Stimulated activated naive CD4-positive, alpha-beta T cell treated with Interleukin-2 at 50 U/mL for 16 hours (primary cell): ENCODE data around the gene GRIK1.

Experiments
- DNase-seq: peaks from one replicate; lab custom pipeline; 2025; lab: John Stamatoyannopoulos, UW

GRIK1 gene

GRCh38 chr21:29529139-29529538 is 410.7 kb downstream of the GRIK1 start:
- DNase-seq = no peak

GRCh38 chr21:29526545-29526944 is 413.3 kb downstream of the GRIK1 start:
- DNase-seq = no peak

GRCh38 chr21:29524055-29524454 is 415.7 kb downstream of the GRIK1 start:
- no peak for DNase-seq

- DNase-seq = no peak
Measured at GRCh38 chr21:29523646-29524045, 416.1 kb downstream of the GRIK1 start.

- DNase-seq = no peak
Measured at GRCh38 chr21:29521872-29522271, 417.9 kb downstream of the GRIK1 start.

- DNase-seq = no peak
Measured at GRCh38 chr21:29520171-29520570, 419.6 kb downstream of the GRIK1 start.

- DNase-seq = no peak
Measured at GRCh38 chr21:29514652-29515247, 425.0 kb downstream of the GRIK1 start.

- no peak for DNase-seq
Measured at GRCh38 chr21:29513535-29513934, 426.3 kb downstream of the GRIK1 start.

GRCh38 chr21:29511096-29511495 is 428.7 kb downstream of the GRIK1 start:
- DNase-seq = no peak

GRCh38 chr21:29509121-29509520 is 430.7 kb downstream of the GRIK1 start:
- no peak for DNase-seq

- DNase-seq = no peak
Measured at GRCh38 chr21:29508301-29508700, 431.5 kb downstream of the GRIK1 start.

GRCh38 chr21:29506947-29507346 is 432.8 kb downstream of the GRIK1 start:
- DNase-seq = no peak

- DNase-seq = no peak
Measured at GRCh38 chr21:29506214-29506613, 433.6 kb downstream of the GRIK1 start.

- no peak for DNase-seq
Measured at GRCh38 chr21:29504751-29505321, 435.0 kb downstream of the GRIK1 start.

GRCh38 chr21:29501451-29501850 is 438.3 kb downstream of the GRIK1 start:
- DNase-seq = no peak

GRCh38 chr21:29499734-29500343 is 440.0 kb downstream of the GRIK1 start:
- no peak for DNase-seq

GRCh38 chr21:29499229-29499628 is 440.6 kb downstream of the GRIK1 start:
- DNase-seq = no peak

- no peak for DNase-seq
Measured at GRCh38 chr21:29496337-29496736, 443.5 kb downstream of the GRIK1 start.

- no peak for DNase-seq
Measured at GRCh38 chr21:29490016-29490415, 449.8 kb downstream of the GRIK1 start.

- DNase-seq = no peak
Measured at GRCh38 chr21:29487154-29487553, 452.6 kb downstream of the GRIK1 start.
